GM19035 (cell line): Measurements from ENCODE around the gene BCL2L15.
"Not testable (repeated sequence)": the region's sequence is repeated elsewhere in the genome, so short reads cannot be mapped to it uniquely, and the experiment has no call there.

Source experiments
- ATAC-seq: cut with Tn5 transposase; IDR thresholded peaks from one replicate; pipeline ENCODE4 v1.9.1; 2021; ENCODE audit not compliant: unreplicated experiment

BCL2L15 gene

DNA sequence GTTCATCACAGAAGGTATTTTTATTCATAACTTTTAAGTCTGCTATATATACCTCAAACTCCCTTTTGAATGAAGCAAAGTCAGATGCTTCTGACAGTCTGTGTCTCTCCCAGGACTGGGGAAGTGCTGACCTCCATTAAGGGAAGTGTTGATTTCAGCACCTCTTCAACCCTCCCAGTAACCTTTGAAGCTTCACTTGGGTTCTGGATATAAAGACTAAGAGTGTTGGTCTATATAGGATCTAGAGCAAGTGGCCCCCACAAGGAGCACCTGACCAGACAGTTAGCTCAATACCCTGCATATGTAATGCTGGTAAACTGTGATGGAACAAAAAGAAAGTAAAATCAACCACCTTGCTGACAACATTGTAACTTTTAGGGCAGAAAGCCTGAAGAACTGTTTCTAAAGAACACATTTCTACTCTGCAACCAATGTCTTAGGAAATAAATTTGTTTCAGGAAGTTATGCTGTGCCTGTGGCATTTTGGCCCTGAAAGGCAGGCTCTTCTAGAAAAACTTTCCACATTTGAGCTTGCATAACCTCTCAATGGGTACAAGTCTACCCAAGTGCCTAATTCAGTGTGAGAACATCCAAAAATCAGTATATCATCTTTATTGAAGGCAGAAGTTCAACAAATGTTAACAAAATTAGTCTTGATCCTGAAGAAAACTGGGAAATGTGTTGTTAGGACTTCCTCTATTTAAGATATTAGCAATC is 15.0 kb downstream of the BCL2L15 start:
- peak; percentile 19 for ATAC-seq

GRCh38 chr1:113871597-113872113 is 15.7 kb downstream of the BCL2L15 start, which contains the start of gene PTPN22:
Gene PTPN22, minus strand, starts transcription at chr1:113871712.
- peak; percentile 92 for ATAC-seq

GRCh38 chr1:113870778-113871177 is 16.6 kb downstream of the BCL2L15 start:
- no peak for ATAC-seq

DNA sequence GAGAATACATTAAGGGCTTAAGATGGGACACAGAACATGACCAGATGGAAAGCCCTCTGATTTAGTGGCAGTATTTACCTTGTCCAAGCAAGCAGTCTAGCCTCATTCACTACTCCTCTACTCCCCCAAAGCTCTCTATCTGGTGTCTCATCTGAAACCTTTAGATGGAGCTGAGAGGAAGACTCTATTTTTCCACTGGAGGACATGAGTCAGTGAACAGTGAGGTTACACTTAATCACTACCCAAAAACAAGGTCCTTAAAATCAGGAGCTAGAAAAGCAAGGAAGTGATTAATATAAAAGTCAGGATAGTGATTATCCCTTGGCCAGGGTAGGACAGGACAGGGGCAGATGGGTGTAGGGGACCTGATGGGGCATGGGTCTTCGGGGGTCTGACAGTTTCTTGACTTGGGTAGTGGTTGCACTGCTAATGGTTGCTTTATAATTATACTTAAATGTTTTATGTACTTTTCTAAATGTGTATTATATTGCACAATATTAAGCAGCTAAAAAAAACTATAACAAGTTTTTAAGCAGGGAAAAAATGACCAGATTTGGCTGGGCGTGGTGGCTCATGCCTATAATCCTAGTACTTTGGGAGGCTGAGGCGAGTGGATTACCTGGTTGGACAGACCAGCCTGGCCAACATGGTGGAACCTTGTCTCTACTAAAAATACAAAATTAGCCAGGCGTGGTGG is 18.8 kb downstream of the BCL2L15 start:
- no peak for ATAC-seq

DNA sequence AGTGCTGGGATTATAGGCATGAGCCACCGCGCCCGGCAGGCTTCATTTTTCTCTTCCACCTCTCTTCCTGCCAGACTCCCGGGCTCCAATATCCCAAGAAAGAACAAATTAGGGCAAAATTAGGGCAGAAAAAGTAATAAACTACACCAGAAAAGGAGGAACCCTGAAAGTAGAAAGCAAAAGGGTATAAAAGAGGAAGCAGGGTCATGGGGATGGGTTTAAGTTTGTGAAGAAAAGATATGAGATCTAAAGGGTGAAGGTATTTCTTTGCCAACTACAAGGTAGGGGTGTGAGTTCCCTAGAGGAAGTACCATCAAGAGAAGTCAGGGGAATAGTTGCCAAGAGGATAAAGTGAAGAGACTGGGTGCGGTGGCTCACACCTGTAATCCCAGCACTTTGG is 25.7 kb downstream of the BCL2L15 start:
- no peak for ATAC-seq

- no peak for ATAC-seq
Measured at GRCh38 chr1:113860891-113861290, 26.5 kb downstream of the BCL2L15 start.

GRCh38 chr1:113859478-113860175 is 27.8 kb downstream of the BCL2L15 start:
- peak; percentile 91 for ATAC-seq

- no peak for ATAC-seq
Measured at GRCh38 chr1:113858982-113859381, 28.4 kb downstream of the BCL2L15 start.

GRCh38 chr1:113858418-113858817 is 29.0 kb downstream of the BCL2L15 start:
- no peak for ATAC-seq

DNA sequence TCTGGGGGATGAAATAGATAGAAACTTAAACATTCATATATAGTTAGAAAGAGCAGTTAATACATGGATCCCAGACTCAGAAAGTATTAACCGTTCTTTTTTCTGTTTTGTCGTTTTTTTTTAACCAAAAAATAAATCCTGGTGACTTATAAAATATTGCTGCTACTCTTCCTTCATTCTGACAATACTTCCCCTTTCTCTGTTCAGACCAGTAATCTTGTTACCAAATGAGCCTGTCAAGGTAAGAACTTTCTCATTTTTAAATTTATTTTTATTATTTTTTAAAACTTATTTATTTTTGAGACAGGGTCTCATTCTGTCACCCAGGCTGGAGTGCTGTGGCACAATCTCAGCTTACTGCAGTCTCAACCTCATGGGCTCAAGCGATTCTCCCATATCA is 29.6 kb downstream of the BCL2L15 start:
- no peak for ATAC-seq

DNA sequence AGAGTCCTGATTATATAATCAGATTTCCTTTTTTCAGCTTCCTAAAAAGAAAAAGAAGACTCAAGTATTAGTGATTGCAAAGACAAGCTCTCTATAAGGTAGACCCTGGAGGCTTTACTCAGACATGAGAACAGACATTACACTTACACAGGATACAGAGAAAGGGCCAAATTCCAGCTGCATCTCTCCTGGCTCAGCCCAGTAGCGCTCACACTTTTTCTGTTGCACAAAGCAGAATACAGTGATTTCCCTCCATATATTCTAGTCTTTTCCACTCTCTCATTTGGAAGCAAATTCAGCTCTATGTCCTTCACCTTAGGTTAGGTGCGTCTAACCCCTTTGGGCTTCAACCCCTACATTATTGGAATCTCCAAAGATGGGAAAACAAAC is 31.0 kb downstream of the BCL2L15 start:
- ATAC-seq = no peak

- ATAC-seq = no peak
Measured at GRCh38 chr1:113855630-113856400, 31.6 kb downstream of the BCL2L15 start.

GRCh38 chr1:113854234-113854633 is 33.1 kb downstream of the BCL2L15 start:
- ATAC-seq = no peak

DNA sequence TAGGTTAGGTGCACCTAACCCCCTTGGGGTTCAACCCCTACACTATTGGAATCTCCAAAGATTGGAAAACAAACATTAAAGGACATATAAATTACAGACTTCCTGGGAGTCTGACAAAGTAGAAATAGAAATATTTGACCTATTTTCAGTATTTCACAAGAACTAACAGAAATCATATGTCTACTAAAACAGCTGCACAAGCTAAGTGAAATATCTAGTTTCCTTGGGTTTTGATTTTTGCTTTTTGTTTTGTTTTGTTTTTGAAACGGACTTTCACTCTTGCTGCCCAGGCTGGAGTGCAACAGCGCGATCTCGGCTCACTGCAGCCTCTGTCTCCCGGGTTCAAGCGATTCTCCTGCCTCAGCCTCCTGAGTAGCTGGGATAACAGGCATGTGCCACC is 34.7 kb downstream of the BCL2L15 start:
- not testable (repeated sequence) for ATAC-seq

- no peak for ATAC-seq
Measured at GRCh38 chr1:113850127-113850796, 37.1 kb downstream of the BCL2L15 start.

- ATAC-seq = no peak
Measured at GRCh38 chr1:113849072-113849471, 38.3 kb downstream of the BCL2L15 start.

GRCh38 chr1:113846391-113847035 is 40.9 kb downstream of the BCL2L15 start:
- ATAC-seq = no peak

- ATAC-seq = no peak
Measured at GRCh38 chr1:113836534-113836933, 50.8 kb downstream of the BCL2L15 start.

GRCh38 chr1:113835686-113836290 is 51.6 kb downstream of the BCL2L15 start:
- no peak for ATAC-seq
